H1 (cell line): Measurements from ENCODE around the gene LEO1. TPM values are rescaled to one million over a fixed set of nuclear protein-coding genes. Genes with fewer than 3 reads are reported as not detected.

ENCODE experiments used
- CTCF ChIA-PET: fragments of 300-600 bp; sonication (Branson Sonifier 250); formaldehyde crosslinking; loops from one replicate; lab custom pipeline; 2021; ENCODE audit not compliant: partially characterized antibody; lab: Charles Lee
- POLR2A ChIA-PET: fragments of 300-600 bp; sonication (Branson Sonifier 250); formaldehyde crosslinking; loops from one replicate; lab custom pipeline; 2021; ENCODE audit warnings: inconsistent platforms; ENCODE audit not compliant: partially characterized antibody; lab: Charles Lee
- DNase-seq, 2 experiments: peaks; one replicate each; pipeline versions ENCODE4 v3.0.0 to v3.0.0-alpha.2; 2010 to 2022; ENCODE audit warnings: low spot score in 2 of 2, low read depth in 1 of 2, mixed read lengths in 1 of 2
- FAIRE-seq: peaks from 2 replicates; lab custom pipeline; 2011; peaks lifted over from hg19 to GRCh38; lab: Jason Lieb, UNC
- H2AFZ ChIP-seq: 2 replicates; pipeline ENCODE4 v1.8.1; 2012; ENCODE audit warnings: low read length, inconsistent platforms
- H2AK5ac ChIP-seq: 2 replicates; pipeline ENCODE4 v1.6.1; 2013; ENCODE audit warnings: low read depth, low read length
- H2BK120ac ChIP-seq: replicated peaks from 2 replicates; pipeline ENCODE3; 2013; ENCODE audit warnings: low read depth, low read length, inconsistent platforms
- H2BK12ac ChIP-seq: 2 replicates; pipeline ENCODE4 v1.6.1; 2013; ENCODE audit warnings: low read depth, low read length
- H2BK15ac ChIP-seq: 2 replicates; pipeline ENCODE4 v1.6.1; 2013; ENCODE audit warnings: low read length
- H2BK20ac ChIP-seq: 2 replicates; pipeline ENCODE4 v1.6.1; 2013; ENCODE audit warnings: low read length
- H2BK5ac ChIP-seq: 2 replicates; pipeline ENCODE4 v1.6.1; 2013; ENCODE audit warnings: low read depth, low read length
- H3K14ac ChIP-seq: 2 replicates; pipeline ENCODE4 v1.6.1; 2013; ENCODE audit warnings: inconsistent platforms; ENCODE audit not compliant: insufficient read length
- H3K18ac ChIP-seq: 2 replicates; pipeline ENCODE4 v1.6.1; 2013; ENCODE audit warnings: low read length; ENCODE audit errors: extremely low read depth
- H3K23ac ChIP-seq: 2 replicates; pipeline ENCODE4 v1.6.1; 2013; ENCODE audit warnings: inconsistent platforms; ENCODE audit not compliant: insufficient read length
- H3K23me2 ChIP-seq: 2 replicates; pipeline ENCODE4 v1.6.1; 2013; ENCODE audit warnings: low read depth, low read length
- H3K27ac ChIP-seq: 2 replicates; pipeline ENCODE4 v1.6.1; 2011; ENCODE audit warnings: low read depth, low read length, inconsistent platforms
- H3K27me3 ChIP-seq, 4 experiments: replicated peaks in 1 of 4; 1 replicate in 1 of 4; 2 replicates in 3 of 4; pipeline versions ENCODE4 v1.6.1 to v1.8.1; 2011 to 2013; ENCODE audit warnings: low read length in 3 of 4, mild to moderate bottlenecking in 3 of 4, inconsistent platforms in 2 of 4, mixed read lengths in 2 of 4, moderate library complexity in 1 of 4; ENCODE audit not compliant: control insufficient read depth in 3 of 4, insufficient read depth in 3 of 4; ENCODE audit errors: extremely low read depth in 1 of 4
- H3K36me3 ChIP-seq, 4 experiments: 2 replicates each; pipeline versions ENCODE4 v1.6.1 to v1.8.1; 2011 to 2013; ENCODE audit warnings: mild to moderate bottlenecking in 4 of 4, low read length in 3 of 4, moderate library complexity in 2 of 4, control low read depth in 1 of 4, inconsistent platforms in 1 of 4; ENCODE audit not compliant: insufficient read depth in 4 of 4, control insufficient read depth in 2 of 4
- H3K4ac ChIP-seq: replicated peaks from 2 replicates; pipeline ENCODE3; 2013; ENCODE audit warnings: low read length, low read depth, mixed read lengths, inconsistent platforms; ENCODE audit not compliant: insufficient read length
- H3K4me1 ChIP-seq, 4 experiments: replicated peaks in 1 of 4; 1 replicate in 1 of 4; 2 replicates in 3 of 4; pipeline versions ENCODE4 v1.6.1 to v1.8.1; 2011 to 2013; ENCODE audit warnings: low read length in 3 of 4, inconsistent platforms in 2 of 4, mixed read lengths in 1 of 4; ENCODE audit not compliant: insufficient read depth in 4 of 4, control insufficient read depth in 3 of 4
- H3K4me2 ChIP-seq, 2 experiments: 2 replicates each; pipeline versions ENCODE4 v1.6.1 to v1.8.1; 2011 to 2013; ENCODE audit warnings: low read depth in 2 of 2, low read length in 2 of 2, control low read depth in 1 of 2, inconsistent platforms in 1 of 2, mild to moderate bottlenecking in 1 of 2; ENCODE audit not compliant: insufficient read depth in 1 of 2
- H3K4me3 ChIP-seq, 4 experiments: fragments of 200-600, 300-600 bp in 1 of 4; sonication (generic), shearing (Covaris generic), sonication (Bioruptor Twin) in 1 of 4; 2 replicates each; pipeline versions ENCODE4 v1.5.1 to v1.8.1; 2011 to 2016; ENCODE audit warnings: low read length in 4 of 4, low read depth in 3 of 4, control low read depth in 2 of 4, inconsistent platforms in 2 of 4, mild to moderate bottlenecking in 2 of 4, mixed read lengths in 1 of 4, moderate library complexity in 1 of 4; ENCODE audit not compliant: insufficient read depth in 2 of 4; ENCODE audit errors: extremely low read depth in 1 of 4
- H3K56ac ChIP-seq: replicated peaks from 2 replicates; pipeline ENCODE3; 2013; ENCODE audit warnings: low read depth, mild to moderate bottlenecking, mixed read lengths, low read length, inconsistent platforms; ENCODE audit not compliant: insufficient read length
- H3K79me1 ChIP-seq: 2 replicates; pipeline ENCODE4 v1.6.1; 2013; ENCODE audit warnings: low read depth, low read length, control low read depth
- H3K79me2 ChIP-seq, 2 experiments: 2 replicates each; pipeline versions ENCODE4 v1.6.1 to v1.8.1; 2012 to 2013; ENCODE audit warnings: low read length in 2 of 2, mild to moderate bottlenecking in 2 of 2, inconsistent platforms in 1 of 2; ENCODE audit not compliant: insufficient read depth in 2 of 2, control insufficient read depth in 1 of 2
- H3K9ac ChIP-seq, 4 experiments: replicated peaks in 1 of 4; 1 replicate in 1 of 4; 2 replicates in 3 of 4; pipeline versions ENCODE4 v1.6.1 to v1.8.1; 2011 to 2013; ENCODE audit warnings: low read depth in 3 of 4, low read length in 3 of 4, control low read depth in 2 of 4, mild to moderate bottlenecking in 2 of 4, moderate library complexity in 2 of 4, inconsistent platforms in 1 of 4; ENCODE audit errors: extremely low read depth in 1 of 4
- H3K9me3 ChIP-seq, 2 experiments: 2 replicates each; pipeline versions ENCODE4 v1.6.1 to v1.8.1; 2012 to 2013; ENCODE audit warnings: mild to moderate bottlenecking in 2 of 2, moderate library complexity in 2 of 2, control low read depth in 1 of 2, inconsistent platforms in 1 of 2, low read depth in 1 of 2, low read length in 1 of 2, mixed read lengths in 1 of 2; ENCODE audit not compliant: insufficient read depth in 2 of 2
- H4K20me1 ChIP-seq, 2 experiments: replicated peaks in 1 of 2; 2 replicates each; pipeline versions ENCODE3 to v1.8.1; 2011 to 2013; ENCODE audit warnings: inconsistent platforms in 2 of 2, low read length in 2 of 2, mild to moderate bottlenecking in 1 of 2; ENCODE audit not compliant: insufficient read depth in 2 of 2, control insufficient read depth in 1 of 2
- H4K5ac ChIP-seq: 2 replicates; pipeline ENCODE4 v1.6.1; 2013; ENCODE audit warnings: low read length, low read depth, mixed read lengths, inconsistent platforms; ENCODE audit not compliant: insufficient read length
- H4K8ac ChIP-seq: 2 replicates; pipeline ENCODE4 v1.8.0; 2013; ENCODE audit warnings: mild to moderate bottlenecking, moderate library complexity, low read length, inconsistent platforms; ENCODE audit not compliant: insufficient read depth; ENCODE audit errors: extremely low read depth
- H4K91ac ChIP-seq: replicated peaks from 2 replicates; pipeline ENCODE3; 2013; ENCODE audit warnings: low read length, mixed read lengths, inconsistent platforms; ENCODE audit not compliant: insufficient read length
- CHD1 ChIP-seq: IDR thresholded peaks from 2 replicates; pipeline ENCODE4 v1.6.1; 2012; ENCODE audit warnings: low read depth, low read length, improper control_type of control experiment
- PHF8 ChIP-seq: fragments of 200-600 bp; sonication (generic); conservative IDR thresholded peaks from 2 replicates; pipeline ENCODE4 v1.7.1; 2012; ENCODE audit warnings: low read depth, mild to moderate bottlenecking, inconsistent platforms, low read length, moderate library complexity
- RAD21 ChIP-seq, 2 experiments: IDR thresholded peaks in 1 of 2; conservative IDR thresholded peaks in 1 of 2; 2 replicates each; pipeline ENCODE4 v1.6.1; 2011; ENCODE audit warnings: low read depth in 2 of 2, low read length in 2 of 2, improper control_type of control experiment in 1 of 2, inconsistent platforms in 1 of 2, mild to moderate bottlenecking in 1 of 2, moderate library complexity in 1 of 2
- SIRT6 ChIP-seq: IDR thresholded peaks from one replicate; pipeline ENCODE4 v1.7.1; 2012; ENCODE audit warnings: low read length, inconsistent platforms
- SRF ChIP-seq: IDR thresholded peaks from 2 replicates; pipeline ENCODE4 v1.6.1; 2011; ENCODE audit warnings: mild to moderate bottlenecking, low read depth, low read length, moderate library complexity
- WGBS, 2 experiments: shearing (Covaris generic) in 1 of 2; methylation state at CpG; one replicate each; pipeline versions ENCODE4 v1.1.6 to v1.1.7; 2013 to 2015; ENCODE audit warnings: low lambda C conversion rate in 2 of 2, mixed read lengths in 2 of 2, inconsistent platforms in 1 of 2, low coverage in 1 of 2, missing lambda C conversion rate in 1 of 2; ENCODE audit not compliant: insufficient replicate concordance in 2 of 2, insufficient coverage in 1 of 2, insufficient read length in 1 of 2; ENCODE audit errors: extremely low coverage in 1 of 2, missing lambda C conversion rate in 1 of 2; 5-methylcytosine and 5-hydroxymethylcytosine counted together
- polyA plus RNA-seq, 7 experiments: library from polyadenylated mRNA; depleted of rRNA in 3 of 7; stranded (reverse) in 5 of 7; unstranded in 2 of 7; fragments of >200 nt in 5 of 7; fragments of 200-250 nt in 2 of 7; gene quantifications; 1 replicate in 5 of 7; 2 replicates in 1 of 7; 4 replicates in 1 of 7; pipeline versions ENCODE4 v1.2.1 to v1.2.3, GENCODE V29; 2011 to 2013; ENCODE audit warnings: missing spikeins in 2 of 7, mixed read lengths in 2 of 7
- total RNA-seq: library from RNA; stranded (reverse); fragmentation: NEBNext Ultra II Directional; extraction: Animal tissue kit (Norgen Biotek cat#: 25700); gene quantifications from 2 replicates; pipeline ENCODE4 v1.2.1, GENCODE V29; 2021
- TF ChIP-seq, protein P1 (sequence below): IDR thresholded peaks from 2 replicates; pipeline ENCODE4 v1.6.1; 2011; ENCODE audit warnings: low read depth, mild to moderate bottlenecking, low read length; ENCODE audit not compliant: insufficient read depth

LEO1 gene
- total and polyA plus RNA-seq, 2 of the 8 experiments (the other 6 are each of a cell fraction or from before 2014, with no cell fraction given) = 1.6 to 27.4 TPM

GRCh38 chr15:51970132-51970817, 1.3 kb downstream of the LEO1 start:
- Histone ChIP-seq H4K5ac (no peak overlapping the region), H3K27ac (no peak overlapping the region), H2BK15ac (no peak overlapping the region), H2AK5ac (no peak overlapping the region), H3K56ac (no peak overlapping the region), H3K18ac (no peak overlapping the region), H2BK5ac (no peak overlapping the region), H4K91ac (no peak overlapping the region), H3K36me3 (peaks cover 0 to 6% (median 2%) of the 10 kb centered on the region in 4 experiments; a peak in 2 of 8 replicates), H3K4me3 (peak overlapping the region; percentile 92 to 100 (median 100); a peak in 7 of 8 replicates), H3K14ac (no peak overlapping the region), H3K4ac (no peak overlapping the region), H2AFZ (no peak overlapping the region), H3K23ac (no peak overlapping the region), H4K20me1 (no peaks in the 10 kb centered on the region), H3K79me1 (no peaks in the 10 kb centered on the region; the same call in 1 of the 2 replicates), H3K79me2 (peaks cover 7 to 55% of the 10 kb centered on the region in 2 experiments), H3K9ac (peak overlapping the region in 1 of 4 experiments; percentile 93; a peak in 1 of 7 replicates), H3K4me1 (no peaks in the 10 kb centered on the region; a peak in 1 of 7 replicates), H4K8ac (no peak overlapping the region), H3K9me3 (no peaks in the 10 kb centered on the region), H3K23me2 (peaks cover 8% of the 10 kb centered on the region; the same call in 1 of the 2 replicates), H2BK12ac (no peak overlapping the region), H3K27me3 (no peaks in the 10 kb centered on the region), H2BK120ac (no peak overlapping the region), H2BK20ac (no peak overlapping the region), H3K4me2 (peak overlapping the region; percentile 62 to 93)
- no peak for DNase-seq
- no peak for FAIRE-seq
- 83% methylated on average over 4 of the region's 4 CpGs; no CpG with 5 or more reads in 1 of the 2 experiments for WGBS, 2 experiments
- TF ChIP-seq SRF = no peak
- TF ChIP-seq, protein P1, sequence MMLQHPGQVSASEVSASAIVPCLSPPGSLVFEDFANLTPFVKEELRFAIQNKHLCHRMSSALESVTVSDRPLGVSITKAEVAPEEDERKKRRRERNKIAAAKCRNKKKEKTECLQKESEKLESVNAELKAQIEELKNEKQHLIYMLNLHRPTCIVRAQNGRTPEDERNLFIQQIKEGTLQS = no peak
- TF ChIP-seq SIRT6 = no peak
- no peak for TF ChIP-seq CHD1
- TF ChIP-seq RAD21 (IDR thresholded peaks at IDR 0.05 in 1 of 2, conservative IDR thresholded peaks at IDR 0.05 in 1 of 2; ENCODE audit: low read depth in 2 of 2, low read length in 2 of 2) = no peak
- TF ChIP-seq PHF8 = no peak
- CTCF ChIA-PET = interaction anchor here (0.6 to 2.1 kb wide), 7 partner anchors 25 to 194 kb away, joined by 3 to 8 read pairs (median 3); no protein-coding TSS in a partner anchor
- POLR2A ChIA-PET = interaction anchor here (0.7 to 3.0 kb wide), 18 partner anchors 10 to 554 kb away, joined by 3 to 17 read pairs (median 5); partner anchors contain the start of gene TMOD3
